ENCODE data around the gene CYP1B1.
"Not testable (repeated sequence)": the region's sequence is repeated elsewhere in the genome, so short reads cannot be mapped to it uniquely, and the experiment has no call there.

The CYP1B1 gene

DNA sequence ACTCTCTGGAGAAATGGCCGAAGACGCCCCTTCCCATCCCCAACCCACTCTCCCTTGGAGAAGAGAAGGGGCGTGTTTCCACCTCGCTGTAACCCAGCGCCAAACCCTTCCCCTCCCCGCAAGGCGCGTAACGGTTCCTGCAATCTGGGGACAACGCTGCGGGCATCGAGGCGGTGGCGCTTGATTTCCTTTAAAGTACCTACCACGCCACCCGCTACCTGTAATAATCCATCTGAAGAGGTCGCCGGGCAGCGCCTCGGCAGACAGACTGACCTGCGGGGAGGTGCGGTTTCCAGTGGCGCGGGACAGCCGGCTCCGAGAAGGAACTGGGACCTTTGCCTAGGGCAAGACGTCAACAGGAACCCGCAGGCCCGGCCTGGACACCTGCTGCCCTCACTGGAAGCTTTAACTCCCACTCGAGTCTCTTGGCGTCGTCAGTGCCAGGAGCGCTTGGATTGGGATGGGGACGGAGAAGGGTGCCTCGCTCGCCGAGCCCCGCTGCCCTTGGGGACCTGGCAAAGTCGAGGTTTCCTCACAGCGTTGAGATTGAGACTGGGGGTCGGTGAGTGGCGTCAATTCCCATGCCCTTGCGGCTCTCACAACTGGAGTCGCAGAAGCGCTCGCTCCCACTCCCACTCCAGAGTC is at the start of gene CYP1B1:
Gene CYP1B1, minus strand, starts transcription at position 645 of the 645 bp plus-strand sequence. CDS start 763 bp downstream, outside the sequence.
- no peak for DNase-seq

DNA sequence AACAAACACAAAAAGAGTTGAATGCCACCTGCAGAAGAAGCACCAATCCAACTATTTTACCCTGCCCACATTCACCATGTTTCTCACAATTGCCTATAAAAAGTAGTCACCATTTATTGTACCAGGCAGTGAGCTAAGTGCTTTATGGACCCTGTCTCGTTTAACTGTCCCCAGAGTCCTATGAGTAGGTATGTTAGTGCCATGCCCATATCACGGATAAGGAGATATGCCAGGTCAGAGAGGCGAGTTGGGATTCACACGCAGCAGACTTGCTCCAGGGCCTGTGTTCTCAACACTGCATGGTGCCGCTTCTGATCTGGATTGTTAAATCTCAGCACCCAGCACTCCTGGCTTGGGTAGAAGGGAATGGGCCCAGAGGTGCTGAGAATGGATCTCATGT is 49.1 kb upstream of the CYP1B1 start:
- no peak for DNase-seq

DNA sequence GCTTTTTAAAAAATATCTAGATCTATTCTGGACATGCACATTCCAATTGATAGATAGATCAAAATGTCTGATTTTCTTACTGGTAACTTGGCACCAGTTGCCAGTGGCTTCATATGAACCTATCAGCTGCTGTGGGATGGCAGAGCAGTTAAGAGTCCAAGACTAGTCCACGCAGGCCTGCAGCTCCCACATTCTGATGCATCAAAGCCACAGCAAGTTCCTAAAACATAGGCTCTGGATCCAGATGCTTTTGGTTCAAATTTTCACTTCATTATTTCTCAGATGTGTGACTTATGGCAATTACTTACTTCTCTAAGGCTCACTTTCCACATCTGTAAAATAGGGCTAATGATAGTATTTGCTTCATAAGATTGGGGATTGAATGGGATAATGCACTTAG is 48.0 kb upstream of the CYP1B1 start:
- no peak for DNase-seq

DNA sequence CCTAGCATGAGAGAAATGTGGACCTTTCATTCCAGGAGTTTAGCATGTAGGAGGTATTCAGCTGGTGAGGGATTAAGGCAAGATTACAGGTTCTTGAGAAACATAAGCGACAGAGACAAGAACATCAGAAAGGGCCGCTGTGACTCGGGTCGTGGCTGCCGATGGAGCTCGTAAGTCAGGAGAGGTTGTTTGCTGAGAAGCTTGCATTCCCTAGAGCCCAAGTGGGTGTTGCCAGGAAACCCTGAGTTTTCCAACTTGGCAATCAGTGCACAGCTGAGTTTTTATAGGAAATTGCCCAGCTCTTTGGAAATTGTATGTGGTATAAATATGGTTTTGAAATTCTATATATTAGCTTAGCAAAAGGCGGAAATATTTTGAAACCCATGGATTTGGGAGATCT is 46.4 kb upstream of the CYP1B1 start:
- DNase-seq = no peak

DNA sequence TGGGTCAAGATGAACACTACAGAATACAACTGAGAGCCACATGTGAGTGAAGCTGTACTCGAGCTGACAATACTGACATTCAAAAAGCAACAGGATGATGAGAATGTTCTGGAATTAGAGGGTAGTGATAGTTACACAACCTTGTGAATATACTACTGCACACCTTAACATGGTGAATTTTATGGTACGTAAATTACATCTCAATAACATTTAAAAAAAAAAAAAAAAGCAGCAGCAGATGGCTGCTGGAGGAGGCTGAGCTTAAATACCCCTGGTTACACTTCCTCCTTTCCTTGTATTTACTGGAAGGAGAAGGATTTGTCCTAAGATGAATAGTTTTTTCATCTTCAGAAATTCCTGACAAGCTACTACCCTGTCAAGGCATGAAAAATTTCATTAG is 45.5 kb upstream of the CYP1B1 start:
- DNase-seq = no peak

DNA sequence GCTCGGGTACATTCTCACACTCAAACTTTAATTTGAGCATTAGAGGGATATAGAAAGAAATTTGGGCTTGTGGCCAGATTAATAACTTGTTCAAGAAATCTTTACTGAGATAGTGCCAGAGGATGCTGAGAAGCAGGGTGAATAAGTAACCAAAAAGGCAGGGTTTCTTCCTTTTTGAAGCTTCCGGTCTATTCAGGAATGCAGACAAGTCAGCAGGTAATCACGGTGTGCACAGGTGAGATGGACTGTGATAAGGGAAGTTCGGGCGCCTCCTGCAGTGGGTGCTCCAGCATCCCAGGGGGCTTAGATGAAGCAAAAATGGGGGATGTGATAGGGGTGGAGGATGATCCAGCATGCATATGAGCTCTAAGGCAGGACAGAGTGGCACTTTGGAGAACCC is 44.9 kb upstream of the CYP1B1 start:
- DNase-seq = no peak

DNA sequence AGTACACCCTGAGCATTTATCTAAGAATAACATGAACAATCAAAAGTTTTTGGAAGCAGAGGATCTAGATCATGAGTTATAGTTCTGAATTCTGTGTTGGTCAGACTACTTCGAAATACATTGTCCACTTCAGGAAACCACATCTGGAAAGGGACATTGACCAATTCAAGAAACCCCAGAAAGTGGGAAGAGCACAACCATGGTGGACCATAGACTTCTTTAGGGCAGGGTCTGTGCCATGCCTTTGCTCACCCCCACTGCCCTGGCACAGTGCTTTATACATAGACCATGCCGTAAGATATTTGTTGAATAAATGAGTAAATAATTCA is 44.3 kb upstream of the CYP1B1 start:
- no peak for DNase-seq

DNA sequence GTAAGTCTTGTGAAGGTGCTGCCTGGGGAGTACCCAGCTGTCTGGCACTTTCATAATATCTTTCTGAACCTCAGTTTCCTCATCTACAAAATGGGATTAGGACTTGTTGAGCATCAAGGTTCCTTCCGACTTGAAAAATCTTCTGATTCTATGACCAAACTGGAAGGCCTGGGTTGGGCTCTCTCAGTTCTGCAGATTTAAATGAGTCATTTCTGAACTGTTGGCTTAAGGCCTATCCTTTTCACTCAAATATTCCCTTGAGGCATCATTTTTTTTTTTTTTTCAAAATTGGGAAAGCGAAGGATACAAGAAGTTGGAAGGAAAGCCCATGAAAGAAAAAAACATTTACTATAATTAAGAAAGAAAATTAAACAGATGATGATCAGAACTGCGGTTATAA is 40.8 kb upstream of the CYP1B1 start:
- no peak for DNase-seq

DNA sequence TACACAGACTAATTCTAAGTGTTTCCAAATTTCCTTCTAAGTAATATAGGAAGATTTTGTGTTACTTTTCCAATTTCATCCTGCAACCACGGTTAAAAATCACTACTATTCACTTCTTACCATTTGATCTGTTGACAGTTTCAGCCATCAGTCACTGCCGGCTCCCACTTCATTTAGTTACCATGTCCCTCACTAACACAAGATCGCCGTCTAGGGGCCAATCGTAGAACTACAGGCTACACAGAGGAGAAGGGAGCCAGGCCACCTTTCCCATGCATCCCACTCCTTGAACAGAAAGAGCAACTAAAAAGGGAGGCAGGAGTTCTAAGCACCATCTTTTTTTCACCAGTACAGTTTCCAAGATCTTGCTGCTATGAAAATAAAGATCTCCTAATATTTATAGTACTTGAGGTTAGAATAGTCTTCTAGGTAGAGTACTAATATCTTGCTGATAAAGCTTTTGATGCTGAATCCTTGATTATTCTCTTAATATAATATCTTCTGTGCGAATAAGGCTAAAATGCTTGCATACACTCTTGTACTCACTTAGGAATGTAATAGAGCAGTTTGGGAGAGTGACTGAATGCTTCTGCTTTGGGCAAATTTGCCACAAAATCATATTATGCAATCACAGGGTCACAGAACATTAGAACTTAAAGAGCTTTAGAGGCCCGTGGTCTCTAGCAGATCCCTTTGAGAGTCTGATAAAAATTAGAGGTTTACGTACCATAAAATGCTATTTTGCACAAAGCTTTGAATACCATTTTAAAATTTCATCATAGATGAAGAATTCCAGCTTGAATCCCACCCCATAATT is 39.5 kb upstream of the CYP1B1 start:
- peak; percentile 39 for DNase-seq

DNA sequence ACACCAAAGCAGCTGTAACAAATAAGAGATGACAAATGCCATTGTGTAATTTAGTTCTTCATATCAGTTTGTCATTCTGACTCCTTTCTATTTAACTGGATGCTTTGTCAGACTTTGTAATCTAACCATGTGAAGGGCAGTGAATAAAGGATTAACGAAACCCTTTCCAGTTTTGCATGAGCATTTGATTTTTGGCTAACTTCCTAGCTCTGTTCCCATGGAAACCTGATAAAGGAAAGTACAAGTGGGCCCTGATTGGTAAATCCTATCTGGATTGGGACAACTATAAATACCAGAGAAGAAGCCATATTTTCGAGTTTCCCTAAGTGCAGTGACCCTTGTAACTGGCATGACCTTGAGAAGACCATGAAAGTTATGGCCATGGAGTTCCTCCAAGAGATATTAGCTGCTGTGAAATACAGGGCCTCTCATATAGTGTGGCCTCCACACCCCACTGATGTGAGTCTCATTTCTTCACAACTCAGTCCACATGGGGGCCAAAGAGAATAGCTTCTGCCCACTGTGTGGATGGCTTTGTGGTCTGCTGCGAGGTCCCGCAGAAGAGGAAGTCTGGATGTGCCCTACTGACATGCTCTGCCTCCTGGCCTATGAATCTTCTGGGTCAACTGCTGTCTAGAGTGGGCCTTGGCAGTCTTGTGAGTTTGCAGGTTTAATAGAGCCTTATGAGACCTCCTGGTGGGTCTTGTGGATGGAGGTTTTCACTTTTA is 38.2 kb upstream of the CYP1B1 start:
- no peak for DNase-seq

DNA sequence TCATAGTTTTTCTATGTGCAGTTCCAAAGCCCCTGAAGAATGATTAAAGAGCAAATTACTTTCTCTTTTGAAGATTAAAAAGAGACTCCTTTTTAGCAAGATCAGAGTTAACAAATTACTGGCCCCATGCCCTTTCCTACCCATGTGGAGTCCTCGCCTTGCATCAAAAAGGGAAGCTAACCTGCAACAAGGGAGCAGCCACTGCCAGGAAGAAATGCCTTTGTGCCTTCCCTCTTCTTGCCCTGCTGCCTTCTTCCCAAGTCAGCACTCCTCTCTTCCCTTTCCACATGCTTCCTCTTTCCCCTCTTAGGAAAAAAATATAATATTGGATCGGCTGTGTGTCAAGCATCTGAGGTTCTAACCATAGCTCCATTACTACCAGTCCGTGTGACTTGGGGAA is 37.1 kb upstream of the CYP1B1 start:
- no peak for DNase-seq

DNA sequence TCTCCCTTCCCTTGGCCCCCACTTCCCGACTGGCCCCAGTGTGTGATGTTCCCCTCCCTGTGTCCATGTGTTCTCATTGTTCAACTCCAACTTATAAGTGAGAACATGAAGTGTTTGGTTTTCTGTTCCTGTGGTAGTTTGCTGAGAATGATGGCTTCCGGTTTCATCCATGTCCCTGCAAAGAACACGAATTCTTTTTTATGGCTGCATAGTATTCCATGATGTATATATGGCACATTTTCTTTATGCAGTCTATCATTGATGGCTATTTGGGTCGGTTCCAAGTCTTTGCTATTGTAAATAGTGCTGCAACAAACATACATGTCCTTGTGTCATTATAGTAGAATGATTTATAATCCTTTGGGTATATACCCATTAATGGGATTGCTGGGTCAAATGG is 35.4 kb upstream of the CYP1B1 start:
- not testable (repeated sequence) for DNase-seq

DNA sequence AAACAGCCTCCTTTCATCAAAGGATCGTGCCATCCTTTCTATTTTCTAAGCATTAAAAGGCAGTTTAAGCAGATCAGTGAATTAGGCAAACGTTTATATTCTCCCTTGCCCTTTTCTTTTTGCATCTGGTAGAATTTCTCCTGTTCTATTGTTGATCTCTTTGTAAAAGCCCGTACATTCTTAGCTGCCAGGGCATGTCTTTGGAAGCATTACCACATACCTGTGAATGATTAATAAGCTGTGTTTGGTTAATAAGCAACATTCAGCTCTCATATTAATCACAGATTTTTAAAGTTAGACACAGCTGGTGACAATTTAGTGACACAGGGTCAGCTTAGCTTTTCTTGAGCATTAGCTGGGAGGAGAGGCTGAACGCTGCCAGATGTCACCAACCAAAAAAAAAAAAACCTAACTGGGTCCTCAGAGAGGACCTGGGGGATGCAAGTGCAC is 33.8 kb upstream of the CYP1B1 start:
- no peak for DNase-seq

DNA sequence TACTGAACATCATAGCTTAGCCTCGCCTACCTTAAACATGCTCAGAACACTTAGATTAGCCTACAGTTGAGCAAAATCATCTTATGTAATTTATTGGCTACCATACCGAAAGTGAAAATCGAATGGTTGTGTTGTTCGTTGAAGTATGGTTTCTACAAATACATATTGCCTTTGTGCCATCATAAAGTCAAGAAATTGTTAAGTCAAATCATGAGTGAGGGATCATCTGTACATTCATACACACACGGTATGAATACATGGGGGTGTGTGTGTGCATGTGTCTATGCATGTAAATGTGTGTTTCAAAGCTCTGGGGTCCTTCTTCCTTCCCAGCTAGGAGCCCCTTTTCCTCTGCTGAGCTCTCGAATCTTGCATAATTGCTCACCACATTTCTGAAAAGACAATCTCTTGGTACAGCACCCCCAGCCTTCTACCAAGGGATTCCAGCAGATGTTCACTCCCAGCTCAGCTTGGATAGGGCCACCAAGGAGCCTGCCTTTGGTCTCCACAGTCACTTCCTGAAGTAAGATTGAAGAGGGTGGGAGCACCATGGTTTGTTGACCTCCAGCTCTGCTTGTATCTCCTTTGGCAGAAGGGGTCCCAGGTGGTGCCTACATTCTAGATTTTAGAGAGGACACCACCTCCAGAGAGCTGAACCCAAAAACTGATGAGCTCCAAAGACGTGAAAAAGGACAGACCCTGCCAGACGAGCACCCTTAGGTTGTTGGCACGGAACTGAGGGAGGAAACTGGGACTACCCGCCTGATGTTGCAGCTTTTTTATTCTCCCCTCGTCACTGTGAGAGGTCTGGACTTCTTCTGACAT is 33.2 kb upstream of the CYP1B1 start:
- DNase-seq = no peak

DNA sequence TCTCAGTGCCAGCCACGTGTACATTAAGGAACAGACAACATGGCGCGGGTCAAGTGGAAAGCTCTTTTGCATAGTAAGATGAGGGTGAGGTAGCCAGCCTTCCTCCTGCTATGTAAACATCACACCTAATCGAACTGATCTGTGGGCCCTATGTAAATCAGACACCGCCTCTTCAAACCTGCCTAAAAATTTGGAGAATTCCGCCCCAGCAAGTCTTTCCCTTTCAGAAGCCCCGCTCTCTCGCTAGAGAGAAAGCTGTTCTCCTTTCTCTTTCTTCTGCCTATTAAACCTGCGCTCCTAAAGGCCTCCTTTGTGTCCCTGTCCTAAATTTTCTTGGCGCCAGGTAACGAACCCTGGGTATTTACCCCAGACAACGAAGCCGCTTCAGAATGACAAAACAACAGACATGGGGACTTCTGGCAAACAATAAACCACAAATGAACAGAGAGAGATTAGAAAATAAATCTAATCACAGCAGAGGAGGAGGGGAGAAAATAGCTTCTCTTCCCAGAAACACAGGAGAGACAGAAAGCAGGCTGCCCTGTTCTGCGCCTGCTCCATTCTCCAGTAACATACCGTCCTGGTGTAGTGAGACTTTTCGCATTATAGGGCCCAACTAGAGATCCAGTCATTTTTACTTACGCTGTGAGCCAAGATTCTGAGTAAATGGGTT is 31.9 kb upstream of the CYP1B1 start:
- DNase-seq = no peak

DNA sequence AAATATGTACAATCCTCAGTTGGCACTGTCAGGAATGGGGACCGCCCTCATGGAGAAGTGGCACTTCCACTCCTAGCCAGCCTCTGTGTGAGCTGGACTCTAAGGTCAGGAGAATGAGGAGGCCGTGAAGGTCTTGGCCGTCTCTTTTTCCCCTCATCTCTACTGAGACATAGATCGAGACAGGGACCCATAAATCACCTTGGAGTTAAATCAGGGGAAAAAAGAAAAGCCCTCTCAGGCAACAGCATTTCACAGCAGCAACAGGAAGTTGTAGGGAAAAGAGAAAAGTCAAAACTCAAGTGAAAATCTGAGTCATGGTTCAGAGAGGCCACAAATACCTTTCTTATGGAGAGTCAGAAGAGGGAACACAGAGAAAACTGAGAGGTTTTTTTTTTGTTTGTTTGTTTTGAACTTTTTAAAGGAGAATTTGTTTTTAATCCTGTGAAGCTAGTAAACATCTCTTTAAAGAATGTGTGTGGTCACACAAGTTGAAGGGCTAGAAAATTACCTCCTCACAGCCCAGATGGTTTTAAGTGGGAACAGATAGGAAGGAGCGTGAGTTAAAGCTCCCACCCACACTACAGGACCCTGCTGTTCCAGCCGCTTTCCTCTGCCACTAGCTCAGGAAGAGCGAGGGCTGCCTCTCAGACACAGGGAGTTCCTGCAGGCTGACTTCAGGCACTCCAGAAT is 30.6 kb upstream of the CYP1B1 start:
- no peak for DNase-seq

DNA sequence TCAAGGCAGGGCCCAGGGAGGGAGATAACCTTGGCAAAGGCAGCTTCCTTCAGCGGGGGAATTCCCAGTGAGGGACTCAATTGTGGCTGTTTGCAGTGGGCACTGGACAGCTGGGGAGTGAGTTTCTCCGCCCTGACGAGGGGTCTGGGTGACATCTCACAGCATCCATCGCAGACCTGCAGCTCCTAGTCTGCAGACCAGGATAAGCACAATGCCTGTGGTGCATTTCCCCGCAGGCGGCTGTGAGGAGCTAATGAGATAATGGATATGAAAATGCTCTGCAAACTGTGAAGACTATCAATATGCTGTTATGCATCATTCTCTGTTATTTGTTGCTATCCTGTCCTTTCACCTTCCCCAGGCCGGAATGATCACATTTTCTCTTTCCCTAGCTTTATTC is 30.0 kb upstream of the CYP1B1 start:
- DNase-seq = no peak

DNA sequence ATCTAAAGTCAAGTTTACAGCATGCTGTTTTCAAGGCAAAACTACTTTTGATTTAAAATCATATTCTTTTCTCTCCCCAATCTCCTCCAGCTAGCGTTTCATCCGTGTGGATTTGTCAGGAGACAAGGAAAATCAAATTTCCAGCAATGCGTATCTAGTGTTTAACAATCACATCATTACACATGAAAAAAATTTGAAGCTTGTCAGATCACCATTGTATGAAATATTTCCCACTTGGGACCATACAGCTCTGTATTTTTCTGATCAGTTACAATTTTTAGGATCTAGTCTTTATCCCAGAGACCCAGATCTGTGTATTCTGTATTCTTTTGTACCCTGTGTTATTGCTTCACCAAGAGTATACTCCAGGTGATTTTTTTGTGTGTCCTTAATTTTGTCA is 28.6 kb upstream of the CYP1B1 start:
- DNase-seq = no peak

DNA sequence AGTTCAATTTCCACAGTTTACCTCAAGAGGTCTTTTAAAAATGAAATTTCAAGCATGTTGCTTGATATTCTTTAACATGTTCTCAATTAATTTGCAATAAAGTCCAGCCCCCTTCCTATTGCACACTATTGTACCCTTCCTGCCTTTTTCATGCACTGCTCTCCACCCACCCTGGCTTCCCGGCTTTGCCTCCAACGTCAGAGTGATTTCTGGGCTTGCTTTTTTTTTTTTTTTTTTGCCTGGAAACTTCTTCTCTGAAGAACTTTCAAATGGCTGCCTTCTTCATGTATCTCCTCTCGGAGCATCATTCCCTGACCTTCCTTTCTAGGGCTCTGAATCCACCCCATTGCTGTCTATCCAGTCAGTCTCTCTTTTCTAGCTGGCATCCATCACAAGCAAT is 24.4 kb upstream of the CYP1B1 start:
- no peak for DNase-seq

DNA sequence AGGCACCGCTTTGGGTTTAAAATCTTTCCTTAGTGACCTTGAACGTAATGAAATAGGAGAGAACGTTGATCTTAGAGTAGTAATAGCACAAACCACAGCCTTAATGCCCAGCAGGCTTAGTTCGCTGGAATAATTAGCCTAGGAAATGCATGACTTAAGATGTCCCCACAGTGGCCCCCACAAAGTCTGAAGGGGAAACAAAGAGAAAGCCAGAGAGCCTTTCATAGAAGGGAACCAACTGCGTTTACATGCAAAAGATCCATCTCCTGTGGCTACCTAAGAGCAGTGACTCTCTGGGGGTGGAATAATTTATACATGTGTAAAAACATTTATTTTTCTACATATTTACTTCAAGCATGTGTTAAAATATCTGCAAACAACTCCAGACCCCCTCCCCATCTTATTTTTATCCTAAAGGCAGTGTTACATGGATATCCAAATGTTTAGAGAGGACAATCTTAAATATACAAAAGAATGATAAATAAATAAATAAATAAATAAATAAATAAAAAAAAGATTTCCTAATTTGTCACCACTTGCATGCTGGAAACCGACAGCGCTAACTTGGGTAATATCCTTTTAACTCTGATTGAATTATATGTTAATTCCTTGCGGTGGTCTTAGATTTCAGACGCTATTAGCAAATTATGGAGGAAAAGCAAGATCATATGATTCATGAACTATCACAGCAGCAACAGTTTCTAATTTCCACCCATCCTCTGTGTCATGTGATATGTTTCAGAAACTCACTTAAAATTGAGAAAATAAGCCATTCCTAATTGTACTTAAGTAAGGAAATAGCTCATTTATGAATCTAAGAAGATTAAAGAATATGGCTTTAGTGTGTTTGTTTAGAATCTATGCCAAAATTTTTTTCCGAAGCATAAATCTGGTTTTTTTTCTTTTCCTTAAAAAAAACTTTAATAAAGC is 23.4 kb upstream of the CYP1B1 start:
- no peak for DNase-seq

All from NCI-H146 (cell line).